PC-3 (cell line): Measurements from ENCODE around the gene ARFGAP1. TPM values are rescaled to one million over a fixed set of nuclear protein-coding genes. Genes with fewer than 3 reads are reported as not detected.

Source experiments
- ATAC-seq: fragments of 200-7000 bp; cut with Tn5 transposase; 2 replicates; pipeline ENCODE4 v1.9.1; 2020; ENCODE audit warnings: mild to moderate bottlenecking, moderate library complexity
- BruUV-seq: library from RNA; stranded (reverse); fragments of 400-500 nt; replicated peaks from 2 replicates; lab custom pipeline; 2021; lab: Mats Ljungman, UMichigan
- CTCF ChIA-PET: fragments of 300-600 bp; sonication (Branson Sonifier 250); formaldehyde crosslinking; loops from one replicate; lab custom pipeline; 2022; ENCODE audit warnings: antibody characterized with exemption; lab: Charles Lee
- POLR2A ChIA-PET: fragments of 300-600 bp; sonication (Branson Sonifier 250); formaldehyde crosslinking; loops from one replicate; lab custom pipeline; 2022; ENCODE audit warnings: antibody characterized with exemption; ENCODE audit not compliant: unreplicated experiment; lab: Charles Lee
- DNase-seq: peaks from one replicate; pipeline ENCODE4 v3.0.0-alpha.2; 2015
- H2AFZ ChIP-seq: fragments of 300-600 bp; sonication (generic); 2 replicates; pipeline ENCODE4 v1.6.0; 2016; ENCODE audit warnings: antibody characterized with exemption, low read length
- H3F3A ChIP-seq: fragments of 300-600 bp; sonication (generic); one replicate; pipeline ENCODE4 v1.6.0; 2017; ENCODE audit warnings: antibody characterized with exemption, low read length, control low read depth, mild to moderate bottlenecking; ENCODE audit not compliant: unreplicated experiment
- H3K27ac ChIP-seq: fragments of 300-600 bp; sonication (generic); 2 replicates; pipeline ENCODE4 v1.5.1; 2016; ENCODE audit warnings: mild to moderate bottlenecking, low read length
- H3K27me3 ChIP-seq: fragments of 300-600 bp; sonication (generic); 2 replicates; pipeline ENCODE4 v1.6.1; 2016; ENCODE audit warnings: low read length, mixed read lengths
- H3K36me3 ChIP-seq: fragments of 300-600 bp; sonication (generic); 2 replicates; pipeline ENCODE4 v1.6.1; 2016; ENCODE audit warnings: low read depth, mixed run types, low read length, mixed read lengths
- H3K4me1 ChIP-seq: fragments of 300-600 bp; sonication (generic); 2 replicates; pipeline ENCODE4 v1.5.1; 2016; ENCODE audit warnings: low read length; ENCODE audit not compliant: insufficient read depth
- H3K4me2 ChIP-seq: fragments of 300-600 bp; sonication (generic); 2 replicates; pipeline ENCODE4 v1.6.0; 2016; ENCODE audit warnings: low read length
- H3K4me3 ChIP-seq: fragments of 300-600 bp; sonication (generic); 2 replicates; pipeline ENCODE4 v1.5.1; 2016; ENCODE audit warnings: mild to moderate bottlenecking, low read length, mixed read lengths
- H3K79me2 ChIP-seq: fragments of 300-600 bp; sonication (generic); 2 replicates; pipeline ENCODE4 v1.6.1; 2017; ENCODE audit warnings: low read length, mixed read lengths
- H3K9ac ChIP-seq: fragments of 300-600 bp; sonication (generic); 2 replicates; pipeline ENCODE4 v1.6.0; 2016; ENCODE audit warnings: mild to moderate bottlenecking, low read length
- H3K9me2 ChIP-seq: fragments of 300-600 bp; sonication (generic); replicated peaks from 2 replicates; pipeline ENCODE4 v1.6.1; 2016; ENCODE audit warnings: mixed run types, low read length, mixed read lengths
- H3K9me3 ChIP-seq: fragments of 300-600 bp; sonication (generic); 2 replicates; pipeline ENCODE4 v1.6.1; 2016; ENCODE audit warnings: low read length, mixed read lengths
- H4K20me1 ChIP-seq: fragments of 300-600 bp; sonication (generic); 2 replicates; pipeline ENCODE4 v1.6.1; 2016; ENCODE audit warnings: low read length, mixed read lengths
- EZH2 ChIP-seq: fragments of 300-600 bp; sonication (generic); IDR thresholded peaks from one replicate; pipeline ENCODE4 v1.6.1; 2017; ENCODE audit warnings: antibody characterized with exemption, mild to moderate bottlenecking, low read length; ENCODE audit not compliant: unreplicated experiment
- EZH2phosphoT487 ChIP-seq: fragments of 300-600 bp; sonication (generic); IDR thresholded peaks from 2 replicates; pipeline ENCODE4 v1.6.1; 2018; ENCODE audit warnings: mild to moderate bottlenecking, antibody characterized with exemption, low read length, borderline replicate concordance
- intact Hi-C: fragments of 100-400 bp; cut with micrococcal nuclease; formaldehyde crosslinking; loops from 2 replicates; pipeline ENCODE4 v1.9.0; 2023
- total RNA-seq: library from RNA; depleted of rRNA; stranded (reverse); fragments of >200 nt; gene quantifications from 2 replicates; pipeline ENCODE4 v1.2.3, GENCODE V29; 2014
- TF ChIP-seq, protein P1 (sequence below): fragments of 300-600 bp; sonication (generic); conservative IDR thresholded peaks from 2 replicates; pipeline ENCODE4 v1.5.1; 2017; ENCODE audit warnings: antibody characterized with exemption, low read depth, mild to moderate bottlenecking, low read length

Gene ARFGAP1
- total RNA-seq, 1 experiment from 2014 or later = 75.6 TPM

- no peaks in the 10 kb centered on the region for H3K4me1 ChIP-seq
- H4K20me1 ChIP-seq = no peaks in the 10 kb centered on the region
- no peaks in the 10 kb centered on the region for H3K9me3 ChIP-seq
- no peak overlapping the region for H2AFZ ChIP-seq
- ChIA-PET POLR2A (no interaction called here), CTCF (no interaction called here)
- H3K27me3 ChIP-seq = no peaks in the 10 kb centered on the region
- no TSS peak for BruUV-seq
- H3K9me2 ChIP-seq = no peaks in the 10 kb centered on the region
- H3K79me2 ChIP-seq = no peaks in the 10 kb centered on the region
- no peaks in the 10 kb centered on the region for H3F3A ChIP-seq
- no peaks in the 10 kb centered on the region for H3K36me3 ChIP-seq
- no peak for DNase-seq
- TF ChIP-seq EZH2phosphoT487 (no peak), EZH2 (no peak)
- TF ChIP-seq, protein P1, sequence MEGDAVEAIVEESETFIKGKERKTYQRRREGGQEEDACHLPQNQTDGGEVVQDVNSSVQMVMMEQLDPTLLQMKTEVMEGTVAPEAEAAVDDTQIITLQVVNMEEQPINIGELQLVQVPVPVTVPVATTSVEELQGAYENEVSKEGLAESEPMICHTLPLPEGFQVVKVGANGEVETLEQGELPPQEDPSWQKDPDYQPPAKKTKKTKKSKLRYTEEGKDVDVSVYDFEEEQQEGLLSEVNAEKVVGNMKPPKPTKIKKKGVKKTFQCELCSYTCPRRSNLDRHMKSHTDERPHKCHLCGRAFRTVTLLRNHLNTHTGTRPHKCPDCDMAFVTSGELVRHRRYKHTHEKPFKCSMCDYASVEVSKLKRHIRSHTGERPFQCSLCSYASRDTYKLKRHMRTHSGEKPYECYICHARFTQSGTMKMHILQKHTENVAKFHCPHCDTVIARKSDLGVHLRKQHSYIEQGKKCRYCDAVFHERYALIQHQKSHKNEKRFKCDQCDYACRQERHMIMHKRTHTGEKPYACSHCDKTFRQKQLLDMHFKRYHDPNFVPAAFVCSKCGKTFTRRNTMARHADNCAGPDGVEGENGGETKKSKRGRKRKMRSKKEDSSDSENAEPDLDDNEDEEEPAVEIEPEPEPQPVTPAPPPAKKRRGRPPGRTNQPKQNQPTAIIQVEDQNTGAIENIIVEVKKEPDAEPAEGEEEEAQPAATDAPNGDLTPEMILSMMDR = no peak
- no peak overlapping the region for H3K4me2 ChIP-seq
- H3K9ac ChIP-seq = no peak overlapping the region
- intact Hi-C loops = no loop called here
- H3K4me3 ChIP-seq = no peak overlapping the region
- no peak overlapping the region for H3K27ac ChIP-seq
- no peak for ATAC-seq
These were observed 32.6 kb upstream of the ARFGAP1 start for GRCh38 chr20:63240004-63240403.

DNA sequence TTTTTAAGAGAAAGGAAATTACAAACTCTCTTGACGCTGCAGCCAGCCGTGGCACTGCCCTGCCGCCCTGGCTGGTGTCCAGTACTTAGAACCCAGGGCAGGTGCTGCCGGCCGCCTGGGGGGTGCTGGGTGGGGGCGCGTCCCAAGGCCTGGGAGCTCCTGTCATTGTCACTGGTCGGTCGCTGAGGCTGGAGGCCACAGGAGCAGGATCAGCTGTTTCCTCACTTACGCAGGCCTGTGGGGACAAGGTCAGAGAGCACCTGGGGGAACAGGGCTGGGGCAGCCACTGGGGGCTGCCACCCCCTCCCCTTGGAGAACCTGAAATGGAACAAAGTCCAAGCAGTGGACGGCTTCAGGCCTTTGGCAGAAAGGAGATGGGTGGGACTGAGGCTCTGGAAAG lies 31.3 kb upstream of the ARFGAP1 start:
- TF ChIP-seq EZH2 (no peak), EZH2phosphoT487 (no peak)
- TF ChIP-seq, protein P1 = no peak
- BruUV-seq = no TSS peak
- H3F3A ChIP-seq = no peaks in the 10 kb centered on the region
- H3K4me2 ChIP-seq = no peak overlapping the region
- H4K20me1 ChIP-seq = no peaks in the 10 kb centered on the region
- no peaks in the 10 kb centered on the region for H3K27me3 ChIP-seq
- CTCF ChIA-PET = no interaction called here
- H3K27ac ChIP-seq = no peak overlapping the region
- no peak overlapping the region for H3K4me3 ChIP-seq
- no peak for DNase-seq
- intact Hi-C loops = no loop called here
- POLR2A ChIA-PET = no interaction called here
- no peak overlapping the region for H3K9ac ChIP-seq
- no peaks in the 10 kb centered on the region for H3K36me3 ChIP-seq
- no peak overlapping the region for H2AFZ ChIP-seq
- no peak for ATAC-seq
- H3K79me2 ChIP-seq = no peaks in the 10 kb centered on the region
- no peaks in the 10 kb centered on the region for H3K4me1 ChIP-seq
- no peaks in the 10 kb centered on the region for H3K9me3 ChIP-seq
- H3K9me2 ChIP-seq = no peaks in the 10 kb centered on the region

GRCh38 chr20:63242736-63243135 lies 29.9 kb upstream of the ARFGAP1 start:
- no TSS peak for BruUV-seq
- DNase-seq (no peak), ATAC-seq (no peak)
- intact Hi-C loops = no loop called here
- H3K9me3 ChIP-seq = no peaks in the 10 kb centered on the region
- no peaks in the 10 kb centered on the region for H3K79me2 ChIP-seq
- no peaks in the 10 kb centered on the region for H4K20me1 ChIP-seq
- peaks cover 11% of the 10 kb centered on the region for H3K27me3 ChIP-seq
- H3K4me2 ChIP-seq = no peak overlapping the region
- no peak overlapping the region for H3K9ac ChIP-seq
- H3F3A ChIP-seq = no peaks in the 10 kb centered on the region
- CTCF ChIA-PET = no interaction called here
- H3K4me1 ChIP-seq = 0 out of 2 replicates have a peak, but pooled peaks cover 6% of the 10 kb centered on the region
- H3K36me3 ChIP-seq = no peaks in the 10 kb centered on the region
- no peak overlapping the region for H2AFZ ChIP-seq
- TF ChIP-seq, protein P1 = no peak
- TF ChIP-seq EZH2 = no peak
- TF ChIP-seq EZH2phosphoT487 = no peak
- H3K4me3 ChIP-seq = no peak overlapping the region
- no peak overlapping the region for H3K27ac ChIP-seq
- POLR2A ChIA-PET = no interaction called here
- H3K9me2 ChIP-seq = no peaks in the 10 kb centered on the region
